Measurements from ENCODE around the gene PLEKHO2.

- TF ChIP-seq CTCF (conservative IDR thresholded peaks at IDR 0.05), result no peak
- TF ChIP-seq EZH2 (IDR thresholded peaks at IDR 0.05; ENCODE audit: low read depth), result no peak
Measured at GRCh38 chr15:64862408-64862807, 20.7 kb downstream of the PLEKHO2 start.

Data from PC-9 (cell line).